Calu3 (cell line): ENCODE results near the gene ATP2A1. TPM values are rescaled to one million over a fixed set of nuclear protein-coding genes. Genes with fewer than 3 reads are reported as not detected.
A peak's percentile ranks its signal among the peaks of the same experiment; 100 is the strongest.

ENCODE experiments used
- BruUV-seq: library from RNA; stranded (reverse); fragments of 400-500 nt; replicated peaks from 2 replicates; lab custom pipeline; 2021; lab: Mats Ljungman, UMichigan
- CTCF ChIA-PET: fragments of 300-600 bp; sonication (Branson Sonifier 250); formaldehyde crosslinking; loops from one replicate; lab custom pipeline; 2022; ENCODE audit warnings: antibody characterized with exemption; lab: Charles Lee
- DNase-seq: peaks from one replicate; pipeline ENCODE4 v3.0.0; 2022
- H3K27ac Mint-ChIP-seq: one replicate; pipeline ENCODE4 v1.8.0; 2022; ENCODE audit warnings: mixed read lengths; ENCODE audit not compliant: unreplicated experiment
- H3K27me3 Mint-ChIP-seq: one replicate; pipeline ENCODE4 v1.8.0; 2022; ENCODE audit warnings: mixed read lengths; ENCODE audit not compliant: unreplicated experiment
- H3K36me3 Mint-ChIP-seq: one replicate; pipeline ENCODE4 v1.8.0; 2022; ENCODE audit warnings: mild to moderate bottlenecking, moderate library complexity, mixed read lengths; ENCODE audit not compliant: insufficient read depth, unreplicated experiment
- H3K4me1 Mint-ChIP-seq: one replicate; pipeline ENCODE4 v1.8.0; 2022; ENCODE audit warnings: mild to moderate bottlenecking, low read depth, mixed read lengths; ENCODE audit not compliant: unreplicated experiment
- H3K4me3 Mint-ChIP-seq: one replicate; pipeline ENCODE4 v1.8.0; 2022; ENCODE audit warnings: mild to moderate bottlenecking, low read depth, moderate library complexity, mixed read lengths; ENCODE audit not compliant: unreplicated experiment
- H3K9me3 Mint-ChIP-seq: one replicate; pipeline ENCODE4 v1.8.0; 2022; ENCODE audit warnings: low read depth, mixed read lengths; ENCODE audit not compliant: unreplicated experiment
- intact Hi-C: fragments of 100-400 bp; cut with micrococcal nuclease; formaldehyde crosslinking; loops from one replicate; pipeline ENCODE4 v1.10.0; 2022; ENCODE audit not compliant: unreplicated experiment
- total RNA-seq: library from RNA; stranded (reverse); gene quantifications from 2 replicates; pipeline ENCODE4 v1.2.3, GENCODE V29; 2022
- TF ChIP-seq, protein P1 (sequence below): fragments of 200-600 bp; IDR thresholded peaks from one replicate; pipeline ENCODE4 v1.8.0; 2022; ENCODE audit warnings: antibody characterized with exemption; ENCODE audit not compliant: unreplicated experiment

ATP2A1 gene
- total RNA-seq, 1 experiment from 2014 or later = 5.7 TPM

GRCh38 chr16:28845761-28846079 is 32.6 kb upstream of the ATP2A1 start:
- Mint-ChIP-seq H3K4me1 (peaks cover 20% of the 10 kb centered on the region), H3K36me3 (peaks cover 58% of the 10 kb centered on the region), H3K4me3 (peak overlapping the region; percentile 100), H3K9me3 (no peaks in the 10 kb centered on the region), H3K27ac (peak overlapping the region; percentile 99), H3K27me3 (no peaks in the 10 kb centered on the region)
- intact Hi-C loops = loop anchor here (1.0 kb wide), 1 partner anchor 18 kb away; the partner anchor contains the start of gene SH2B1
- TF ChIP-seq, protein P1, sequence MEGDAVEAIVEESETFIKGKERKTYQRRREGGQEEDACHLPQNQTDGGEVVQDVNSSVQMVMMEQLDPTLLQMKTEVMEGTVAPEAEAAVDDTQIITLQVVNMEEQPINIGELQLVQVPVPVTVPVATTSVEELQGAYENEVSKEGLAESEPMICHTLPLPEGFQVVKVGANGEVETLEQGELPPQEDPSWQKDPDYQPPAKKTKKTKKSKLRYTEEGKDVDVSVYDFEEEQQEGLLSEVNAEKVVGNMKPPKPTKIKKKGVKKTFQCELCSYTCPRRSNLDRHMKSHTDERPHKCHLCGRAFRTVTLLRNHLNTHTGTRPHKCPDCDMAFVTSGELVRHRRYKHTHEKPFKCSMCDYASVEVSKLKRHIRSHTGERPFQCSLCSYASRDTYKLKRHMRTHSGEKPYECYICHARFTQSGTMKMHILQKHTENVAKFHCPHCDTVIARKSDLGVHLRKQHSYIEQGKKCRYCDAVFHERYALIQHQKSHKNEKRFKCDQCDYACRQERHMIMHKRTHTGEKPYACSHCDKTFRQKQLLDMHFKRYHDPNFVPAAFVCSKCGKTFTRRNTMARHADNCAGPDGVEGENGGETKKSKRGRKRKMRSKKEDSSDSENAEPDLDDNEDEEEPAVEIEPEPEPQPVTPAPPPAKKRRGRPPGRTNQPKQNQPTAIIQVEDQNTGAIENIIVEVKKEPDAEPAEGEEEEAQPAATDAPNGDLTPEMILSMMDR = no peak
- DNase-seq = no peak
- CTCF ChIA-PET = interaction anchor here (0.5 to 1.3 kb wide), 4 partner anchors 99 to 1081 kb away, joined by 3 to 8 read pairs (median 4); no protein-coding TSS in a partner anchor
- no TSS peak for BruUV-seq

DNA sequence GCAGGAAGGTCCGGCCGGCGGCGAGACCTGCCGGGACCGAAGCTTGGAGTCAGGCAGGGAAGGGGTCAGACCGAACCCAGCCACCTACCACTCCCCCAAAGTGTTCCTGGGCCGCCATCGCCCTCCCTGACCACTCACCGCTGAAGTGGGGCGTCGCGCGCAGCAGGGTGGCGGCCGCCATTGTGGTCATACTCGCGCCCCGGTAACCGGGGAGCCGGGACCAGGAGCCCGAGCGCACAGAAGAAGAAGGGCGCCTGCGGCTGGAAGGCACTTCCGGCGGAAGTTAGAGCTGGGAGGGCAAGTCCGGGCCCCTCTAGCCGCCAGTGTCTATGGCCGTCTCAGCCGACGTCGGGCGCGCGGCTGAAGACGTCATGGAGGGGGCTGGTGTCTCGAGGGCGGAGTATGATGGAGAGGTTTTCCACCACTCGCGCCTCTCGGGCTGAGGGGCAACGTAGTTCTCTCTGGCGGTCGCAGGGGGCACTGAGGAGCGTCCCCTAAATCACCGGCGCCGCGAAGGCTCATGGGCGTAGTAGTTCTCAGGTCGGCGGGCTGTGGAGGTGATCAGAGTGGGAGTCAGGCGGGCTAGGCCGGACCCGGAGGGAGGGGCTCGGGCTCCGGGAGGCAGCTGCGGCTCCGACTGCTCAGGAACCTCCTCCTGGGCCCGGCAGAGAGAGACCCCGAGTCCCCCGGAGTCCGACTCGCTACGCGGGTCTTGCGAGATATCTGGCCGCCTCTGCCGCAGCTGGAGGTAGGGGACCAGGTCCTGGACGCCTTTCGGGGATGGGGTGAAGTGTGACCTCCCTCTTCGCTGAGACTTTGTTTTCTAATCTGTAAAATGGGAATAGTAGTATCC is 32.0 kb upstream of the ATP2A1 start, which contains the start of gene TUFM:
TSS of gene TUFM (minus strand) at position 269 of the 853 bp plus-strand sequence. CDS start at position 190, 79 bp downstream.
- no TSS peak for BruUV-seq
- Mint-ChIP-seq H3K27ac (peak within 1 kb of the TSS; percentile 99), H3K9me3 (no peaks in the 10 kb centered on the region), H3K27me3 (no peaks in the 10 kb centered on the region), H3K36me3 (peaks cover 54% of the 10 kb centered on the region), H3K4me1 (peaks cover 20% of the 10 kb centered on the region), H3K4me3 (peak within 1 kb of the TSS; percentile 100)
- DNase-seq = peak; percentile 99
- intact Hi-C loops = loop anchor here (1.0 kb wide), 1 partner anchor 17 kb away; the partner anchor contains the start of gene SH2B1
- TF ChIP-seq, protein P1 = peak; percentile 77
- CTCF ChIA-PET = interaction anchor here (0.5 to 1.8 kb wide), 6 partner anchors 17 to 1081 kb away, joined by 3 to 8 read pairs (median 4); partner anchors contain the start of gene SH2B1

GRCh38 chr16:28846933-28847273 is 31.4 kb upstream of the ATP2A1 start:
- TF ChIP-seq, protein P1 = no peak
- no peaks in the 10 kb centered on the region for H3K9me3 Mint-ChIP-seq
- peak overlapping the region; percentile 100 for H3K4me3 Mint-ChIP-seq
- H3K4me1 Mint-ChIP-seq = peaks cover 20% of the 10 kb centered on the region
- no peaks in the 10 kb centered on the region for H3K27me3 Mint-ChIP-seq
- no peak for DNase-seq
- CTCF ChIA-PET = interaction anchor here (0.9 to 1.8 kb wide), 3 partner anchors 16 to 98 kb away, joined by 3 to 8 read pairs (median 7); partner anchors contain the start of gene SH2B1
- peaks cover 48% of the 10 kb centered on the region for H3K36me3 Mint-ChIP-seq
- H3K27ac Mint-ChIP-seq = peak overlapping the region; percentile 99
- BruUV-seq = no TSS peak
- intact Hi-C loops = loop anchor here (1.0 kb wide), 1 partner anchor 16 kb away; the partner anchor contains the start of gene SH2B1

DNA sequence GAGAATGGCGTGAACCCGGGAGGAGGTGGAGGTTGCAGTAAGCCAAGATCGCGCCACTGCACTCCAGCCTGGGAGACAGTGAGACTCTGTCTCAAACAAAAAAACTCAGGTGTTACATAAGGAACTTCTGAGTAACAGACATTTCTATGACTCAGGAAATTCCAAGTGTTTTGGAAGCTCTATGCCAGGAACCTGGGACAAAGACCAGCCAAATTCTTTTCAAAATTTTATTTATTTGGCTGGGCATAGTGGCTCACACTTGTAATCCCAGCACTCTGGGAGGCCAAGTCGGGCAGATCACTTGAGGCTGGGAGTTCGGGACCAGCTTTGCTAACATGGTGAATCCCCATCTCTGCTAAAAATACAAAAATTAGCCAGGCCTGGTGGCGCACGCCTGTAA is 19.9 kb upstream of the ATP2A1 start:
- DNase-seq = no peak
- Mint-ChIP-seq H3K4me1 (peaks cover 9% of the 10 kb centered on the region), H3K9me3 (no peaks in the 10 kb centered on the region), H3K4me3 (no peak overlapping the region), H3K27me3 (no peaks in the 10 kb centered on the region), H3K27ac (no peak overlapping the region), H3K36me3 (peaks cover 18% of the 10 kb centered on the region)
- TF ChIP-seq, protein P1 = no peak
- intact Hi-C loops = no loop called here
- BruUV-seq = no TSS peak
- CTCF ChIA-PET = interaction anchor here (1.0 kb wide), 1 partner anchor 86 kb away, joined by 3 read pairs; no protein-coding TSS in a partner anchor
